HG03159 (cell line): ENCODE results near the gene FAT2.
"Not testable (repeated sequence)": the region's sequence is repeated elsewhere in the genome, so short reads cannot be mapped to it uniquely, and the experiment has no call there.

Experiments used
- ATAC-seq: cut with Tn5 transposase; IDR thresholded peaks from one replicate; pipeline ENCODE4 v1.9.1; 2021; ENCODE audit warnings: mild to moderate bottlenecking, moderate library complexity; ENCODE audit not compliant: unreplicated experiment

The FAT2 gene

GRCh38 chr5:151612689-151613427, 21.7 kb upstream of the FAT2 start:
- peak; percentile 86 for ATAC-seq

- no peak for ATAC-seq
These were observed 20.1 kb upstream of the FAT2 start for GRCh38 chr5:151611127-151611775.

GRCh38 chr5:151608522-151608921, 17.4 kb upstream of the FAT2 start:
- no peak for ATAC-seq

- ATAC-seq: no peak
These were observed 16.2 kb upstream of the FAT2 start for GRCh38 chr5:151607304-151607703.

- ATAC-seq: no peak
These were observed 14.4 kb upstream of the FAT2 start for GRCh38 chr5:151605559-151605958.

- no peak for ATAC-seq
These were observed 11.7 kb upstream of the FAT2 start for GRCh38 chr5:151602806-151603205.

GRCh38 chr5:151601391-151601790, 10.3 kb upstream of the FAT2 start:
- ATAC-seq: no peak

GRCh38 chr5:151600069-151600665, 9.0 kb upstream of the FAT2 start:
- no peak for ATAC-seq

GRCh38 chr5:151598984-151599383, 7.9 kb upstream of the FAT2 start:
- no peak for ATAC-seq

GRCh38 chr5:151598549-151598948, 7.4 kb upstream of the FAT2 start:
- no peak for ATAC-seq

GRCh38 chr5:151597749-151598148, 6.6 kb upstream of the FAT2 start:
- no peak for ATAC-seq

- no peak for ATAC-seq
These were observed 5.9 kb upstream of the FAT2 start for GRCh38 chr5:151596828-151597539.

GRCh38 chr5:151595411-151595826, 4.3 kb upstream of the FAT2 start:
- ATAC-seq: no peak

- no peak for ATAC-seq
These were observed 1.8 kb upstream of the FAT2 start for GRCh38 chr5:151592855-151593408.

GRCh38 chr5:151589878-151590570, 1.1 kb downstream of the FAT2 start:
- no peak for ATAC-seq

- no peak for ATAC-seq
These were observed 3.2 kb downstream of the FAT2 start for GRCh38 chr5:151587796-151588555.

- no peak for ATAC-seq
These were observed 5.2 kb downstream of the FAT2 start for GRCh38 chr5:151585970-151586369.

GRCh38 chr5:151585344-151585743, 5.8 kb downstream of the FAT2 start:
- ATAC-seq: not testable (repeated sequence)

GRCh38 chr5:151584057-151584937, 6.8 kb downstream of the FAT2 start:
- ATAC-seq: no peak
